GM12878 (cell line): ENCODE results near the gene PRPF4. TPM values are rescaled to one million over a fixed set of nuclear protein-coding genes. Genes with fewer than 3 reads are reported as not detected.

Source experiments
- ATAC-seq: fragments of 200-7000 bp; cut with Tn5 transposase; 3 replicates; pipeline ENCODE4 v1.9.1; 2020; ENCODE audit warnings: mild to moderate bottlenecking, moderate library complexity
- BruUV-seq: library from RNA; stranded (reverse); fragments of 400-500 nt; replicated peaks from 2 replicates; lab custom pipeline; 2021; lab: Mats Ljungman, UMichigan
- CTCF ChIA-PET: fragments of 300-600 bp; sonication (Branson Sonifier 250); formaldehyde crosslinking; extraction: SDS; loops from one replicate; lab custom pipeline; 2021; ENCODE audit warnings: inconsistent platforms; lab: Yijun Ruan, JAX
- POLR2A ChIA-PET: fragments of 350-600 bp; formaldehyde crosslinking; extraction: SDS; loops from one replicate; lab custom pipeline; 2021; ENCODE audit warnings: inconsistent platforms; lab: Charles Lee
- RAD21 ChIA-PET: fragments of 300-600 bp; sonication (Branson Sonifier 250); formaldehyde crosslinking; loops from one replicate; lab custom pipeline; 2023; ENCODE audit warnings: antibody characterized with exemption; ENCODE audit not compliant: unreplicated experiment; lab: Charles Lee
- SMC1A ChIA-PET: fragments of 300-600 bp; sonication (Branson Sonifier 250); formaldehyde crosslinking; loops from one replicate; lab custom pipeline; 2023; ENCODE audit not compliant: unreplicated experiment, uncharacterized antibody; lab: Charles Lee
- DNase-seq: peaks from one replicate; pipeline ENCODE4 v3.0.0-alpha.2; 2011; ENCODE audit warnings: low read depth, low spot score
- FAIRE-seq: peaks from 3 replicates; lab custom pipeline; 2011; peaks lifted over from hg19 to GRCh38; lab: Jason Lieb, UNC
- H2AFZ ChIP-seq: 2 replicates; pipeline ENCODE4 v1.6.0; 2011; ENCODE audit warnings: low read depth, low read length, control low read depth; ENCODE audit not compliant: control insufficient read depth
- H3K27ac ChIP-seq: 2 replicates; pipeline ENCODE4 v1.5.1; 2011; ENCODE audit warnings: control low read depth; ENCODE audit not compliant: control insufficient read depth, insufficient read depth
- H3K27me3 ChIP-seq, 2 experiments: replicated peaks in 1 of 2; 2 replicates each; pipeline versions ENCODE4 v1.6.0 to v1.6.1; 2011; ENCODE audit warnings: low read length in 1 of 2; ENCODE audit not compliant: control insufficient read depth in 2 of 2, insufficient read depth in 2 of 2
- H3K36me3 ChIP-seq, 2 experiments: 2 replicates each; pipeline ENCODE4 v1.5.1; 2011; ENCODE audit warnings: low read length in 1 of 2; ENCODE audit not compliant: control insufficient read depth in 2 of 2, insufficient read depth in 2 of 2
- H3K4me1 ChIP-seq: 2 replicates; pipeline ENCODE4 v1.6.1; 2011; ENCODE audit warnings: mild to moderate bottlenecking, low read length, moderate library complexity, mixed read lengths; ENCODE audit not compliant: control insufficient read depth, insufficient read depth
- H3K4me2 ChIP-seq: 2 replicates; pipeline ENCODE4 v1.6.0; 2011; ENCODE audit warnings: control low read depth; ENCODE audit not compliant: control insufficient read depth, insufficient read depth
- H3K4me3 ChIP-seq: fragments of 200-600 bp; sonication (generic); 2 replicates; pipeline ENCODE4 v1.5.1; 2016
- H3K79me2 ChIP-seq: 2 replicates; pipeline ENCODE4 v1.6.0; 2011; ENCODE audit warnings: low read length; ENCODE audit not compliant: control insufficient read depth, insufficient read depth
- H3K9ac ChIP-seq: 2 replicates; pipeline ENCODE4 v1.8.0; 2011; ENCODE audit warnings: low read length, control low read depth, mixed read lengths; ENCODE audit not compliant: control insufficient read depth, insufficient read depth
- H3K9me3 ChIP-seq: replicated peaks from 3 replicates; pipeline ENCODE4 v1.5.1; 2011; ENCODE audit warnings: mild to moderate bottlenecking, low read length; ENCODE audit not compliant: control insufficient read depth, insufficient read depth
- H4K20me1 ChIP-seq: 2 replicates; pipeline ENCODE4 v1.6.0; 2011; ENCODE audit not compliant: control insufficient read depth, insufficient read depth
- ASH2L ChIP-seq: fragments of 300-600, 200-600 bp; sonication (generic); IDR thresholded peaks from 2 replicates; pipeline ENCODE4 v1.6.1; 2017; ENCODE audit warnings: low read depth, mild to moderate bottlenecking, borderline replicate concordance
- GATAD2B ChIP-seq: fragments of 450-650 bp; conservative IDR thresholded peaks from 2 replicates; pipeline ENCODE4 v1.6.1; 2017; ENCODE audit warnings: low read depth, mild to moderate bottlenecking, moderate library complexity
- JUNB ChIP-seq: IDR thresholded peaks from 2 replicates; pipeline ENCODE4 v1.6.1; 2016; ENCODE audit warnings: antibody characterized with exemption, mild to moderate bottlenecking
- NFXL1 ChIP-seq: fragments of 450-650 bp; IDR thresholded peaks from 2 replicates; pipeline ENCODE4 v1.6.1; 2017; ENCODE audit warnings: antibody characterized with exemption, mild to moderate bottlenecking, borderline replicate concordance
- NRF1 ChIP-seq: conservative IDR thresholded peaks from 2 replicates; pipeline ENCODE4 v1.6.1; 2011; ENCODE audit warnings: mild to moderate bottlenecking, low read depth, low read length, improper control_type of control experiment
- SMARCA5 ChIP-seq: fragments of 450-650 bp; IDR thresholded peaks from 2 replicates; pipeline ENCODE4 v1.6.1; 2017; ENCODE audit warnings: mild to moderate bottlenecking
- STAT3 ChIP-seq: IDR thresholded peaks from 2 replicates; pipeline ENCODE4 v1.6.1; 2011; ENCODE audit warnings: low read depth, low read length, improper control_type of control experiment
- TCF3 ChIP-seq: IDR thresholded peaks from 2 replicates; pipeline ENCODE4 v1.6.1; 2012; ENCODE audit warnings: low read depth, mild to moderate bottlenecking, low read length, borderline replicate concordance; ENCODE audit not compliant: insufficient read depth
- ZBTB33 ChIP-seq: fragments of 450-650 bp; IDR thresholded peaks from 2 replicates; pipeline ENCODE4 v1.6.1; 2017; ENCODE audit warnings: mild to moderate bottlenecking
- WGBS: methylation state at CpG from one replicate; pipeline ENCODE4 v1.1.6; 2016; ENCODE audit warnings: low lambda C conversion rate; ENCODE audit not compliant: insufficient replicate concordance, insufficient coverage; ENCODE audit errors: missing lambda C conversion rate; 5-methylcytosine and 5-hydroxymethylcytosine counted together
- in situ Hi-C: fragments of 300-500 bp; cut with MboI; formaldehyde crosslinking; loops from 9 replicates; pipeline ENCODE4 v1.14.3; 2018; ENCODE audit warnings: mixed read lengths
- intact Hi-C: fragments of 100-400 bp; cut with micrococcal nuclease; formaldehyde crosslinking; loops from one replicate; pipeline ENCODE4 v1.14.2; 2022; ENCODE audit not compliant: unreplicated experiment
- polyA plus RNA-seq, 11 experiments: library from polyadenylated mRNA; depleted of rRNA in 4 of 11; unstranded in 6 of 11; stranded (reverse) in 5 of 11; fragments of >200 nt; fragmentation: Nextera tagmentation in 4 of 11; fragmentation: Illumina TruSeq in 1 of 11; extraction: Ambion mirVana in 4 of 11; extraction: Trizol in 1 of 11; gene quantifications; 1 replicate in 1 of 11; 2 replicates in 10 of 11; pipeline versions ENCODE4 v1.2.1 to v1.2.3, GENCODE V29; 2011 to 2016; ENCODE audit warnings: inconsistent platforms in 2 of 11, missing spikeins in 2 of 11, low read depth in 1 of 11
- total RNA-seq, 4 experiments: library from RNA; depleted of rRNA in 3 of 4; stranded (reverse); fragments of >200 nt in 3 of 4; fragmentation: Illumina TruSeq in 1 of 4; extraction: Trizol in 1 of 4; gene quantifications; 2 replicates each; pipeline versions ENCODE4 v1.2.1 to v1.2.3, GENCODE V29; 2013 to 2021
- TF ChIP-seq, protein P1 (sequence below), 3 experiments: IDR thresholded peaks in 2 of 3; conservative IDR thresholded peaks in 1 of 3; 2 replicates each; pipeline ENCODE4 v1.5.1; 2011; ENCODE audit warnings: low read depth in 3 of 3, low read length in 3 of 3, mild to moderate bottlenecking in 3 of 3, control low read depth in 2 of 3, moderate library complexity in 2 of 3, inconsistent platforms in 1 of 3, mixed read lengths in 1 of 3; ENCODE audit not compliant: control insufficient read depth in 2 of 3, insufficient read depth in 1 of 3; ENCODE audit errors: extremely low read depth in 1 of 3

PRPF4 gene
- total and polyA plus RNA-seq, 10 of the 15 experiments (the other 5 are each of a cell fraction or from before 2014, with no cell fraction given), result 23.0 to 48.1 (median 39.2) TPM

GRCh38 chr9:113254991-113255390 is 20.5 kb upstream of the PRPF4 start:
- no peaks in the 10 kb centered on the region for H3K9me3 ChIP-seq
- H3K4me2 ChIP-seq, result no peak overlapping the region
- RAD21 ChIA-PET, result interaction anchor here (1.0 kb wide), 1 partner anchor 19 kb away, joined by 4 read pairs; no protein-coding TSS in a partner anchor
- no peaks in the 10 kb centered on the region for H3K27me3 ChIP-seq
- intact Hi-C loops, result no loop called here
- no peak for FAIRE-seq
- SMC1A ChIA-PET, result interaction anchor here (1.7 to 2.0 kb wide), 2 partner anchors 34 to 66 kb away, joined by 3 to 9 read pairs; partner anchors contain the start of genes FKBP15 and SLC31A1
- 96% methylated on average over 1 of the region's 1 CpG for WGBS
- no TSS peak for BruUV-seq
- H3K27ac ChIP-seq, result no peak overlapping the region
- POLR2A ChIA-PET, result no interaction called here
- H3K4me1 ChIP-seq, result no peaks in the 10 kb centered on the region
- H2AFZ ChIP-seq, result no peak overlapping the region
- no peaks in the 10 kb centered on the region for H3K79me2 ChIP-seq
- DNase-seq, result no peak
- H3K9ac ChIP-seq, result no peak overlapping the region
- TF ChIP-seq, protein P1, sequence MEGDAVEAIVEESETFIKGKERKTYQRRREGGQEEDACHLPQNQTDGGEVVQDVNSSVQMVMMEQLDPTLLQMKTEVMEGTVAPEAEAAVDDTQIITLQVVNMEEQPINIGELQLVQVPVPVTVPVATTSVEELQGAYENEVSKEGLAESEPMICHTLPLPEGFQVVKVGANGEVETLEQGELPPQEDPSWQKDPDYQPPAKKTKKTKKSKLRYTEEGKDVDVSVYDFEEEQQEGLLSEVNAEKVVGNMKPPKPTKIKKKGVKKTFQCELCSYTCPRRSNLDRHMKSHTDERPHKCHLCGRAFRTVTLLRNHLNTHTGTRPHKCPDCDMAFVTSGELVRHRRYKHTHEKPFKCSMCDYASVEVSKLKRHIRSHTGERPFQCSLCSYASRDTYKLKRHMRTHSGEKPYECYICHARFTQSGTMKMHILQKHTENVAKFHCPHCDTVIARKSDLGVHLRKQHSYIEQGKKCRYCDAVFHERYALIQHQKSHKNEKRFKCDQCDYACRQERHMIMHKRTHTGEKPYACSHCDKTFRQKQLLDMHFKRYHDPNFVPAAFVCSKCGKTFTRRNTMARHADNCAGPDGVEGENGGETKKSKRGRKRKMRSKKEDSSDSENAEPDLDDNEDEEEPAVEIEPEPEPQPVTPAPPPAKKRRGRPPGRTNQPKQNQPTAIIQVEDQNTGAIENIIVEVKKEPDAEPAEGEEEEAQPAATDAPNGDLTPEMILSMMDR (IDR thresholded peaks at IDR 0.05 in 2 of 3, conservative IDR thresholded peaks at IDR 0.05 in 1 of 3; ENCODE audit: control insufficient read depth in 2 of 3, extremely low read depth in 1 of 3, insufficient read depth in 1 of 3, low read depth in 3 of 3, low read length in 3 of 3), result no peak
- TF ChIP-seq STAT3 (no peak), TCF3 (no peak)
- H3K36me3 ChIP-seq, result peaks cover 2 to 8% of the 10 kb centered on the region in 2 experiments; a peak in 2 of 4 replicates
- in situ Hi-C loops, result no loop called here
- CTCF ChIA-PET, result no interaction called here
- ATAC-seq, result no peak
- H4K20me1 ChIP-seq, result no peaks in the 10 kb centered on the region
- no peak overlapping the region for H3K4me3 ChIP-seq

DNA sequence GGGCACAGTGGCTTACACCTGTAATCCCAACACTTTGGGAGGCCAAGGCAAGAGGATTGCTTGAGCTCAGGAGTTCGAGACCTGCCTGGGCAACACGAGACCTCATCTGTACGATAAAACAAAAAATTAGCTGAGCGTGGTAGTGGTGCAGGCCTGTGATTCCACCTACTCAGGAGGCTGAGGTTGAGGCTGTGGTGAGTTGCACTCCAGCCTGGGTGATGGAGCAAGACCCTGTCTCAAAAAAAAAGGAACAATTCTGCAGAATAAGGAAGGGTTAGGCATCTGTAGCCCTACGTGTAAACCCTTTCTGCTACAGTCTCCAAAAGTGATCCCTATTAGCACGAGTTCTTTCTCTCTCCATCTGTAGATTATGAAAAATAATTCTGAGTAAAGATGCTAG is 20.0 kb upstream of the PRPF4 start:
- no peak for ATAC-seq
- Histone ChIP-seq H3K4me1 (no peaks in the 10 kb centered on the region), H3K9ac (no peak overlapping the region), H3K9me3 (no peaks in the 10 kb centered on the region), H3K79me2 (no peaks in the 10 kb centered on the region), H3K4me2 (no peak overlapping the region), H3K36me3 (peaks cover 2 to 9% of the 10 kb centered on the region in 2 experiments; a peak in 2 of 4 replicates), H4K20me1 (no peaks in the 10 kb centered on the region), H3K27me3 (no peaks in the 10 kb centered on the region), H2AFZ (no peak overlapping the region), H3K27ac (no peak overlapping the region), H3K4me3 (no peak overlapping the region)
- TF ChIP-seq NRF1 (no peak), ZBTB33 (no peak), STAT3 (no peak), SMARCA5 (no peak), NFXL1 (no peak), ASH2L (no peak), JUNB (no peak), GATAD2B (no peak)
- BruUV-seq, result no TSS peak
- FAIRE-seq, result no peak
- over 99% methylated on average over 6 of the region's 6 CpGs for WGBS
- no peak for DNase-seq
- ChIA-PET SMC1A (interaction anchor here (1.7 kb wide), 1 partner anchor 66 kb away, joined by 3 read pairs; no protein-coding TSS in a partner anchor), POLR2A (no interaction called here), RAD21 (interaction anchor here (1.0 kb wide), 1 partner anchor 18 kb away, joined by 4 read pairs; no protein-coding TSS in a partner anchor), CTCF (no interaction called here)
- in situ Hi-C loops, result no loop called here
- intact Hi-C loops, result no loop called here
